Trophoblast cell (in vitro differentiated cells and primary cell): ENCODE results near the gene ARHGAP23.
"Not testable (repeated sequence)": the region's sequence is repeated elsewhere in the genome, so short reads cannot be mapped to it uniquely, and the experiment has no call there.

ENCODE experiments used
- DNase-seq, 2 donors: peaks; one replicate each; pipeline ENCODE4 v3.0.0-alpha.2; 2016
- H2AFZ ChIP-seq: 2 replicates; pipeline ENCODE4 v1.6.1; 2013; ENCODE audit warnings: low read length, moderate library complexity, mild to moderate bottlenecking; ENCODE audit not compliant: insufficient read depth, poor library complexity
- H2AK5ac ChIP-seq: 2 replicates; pipeline ENCODE4 v1.6.1; 2013; ENCODE audit warnings: mild to moderate bottlenecking, low read length
- H2BK120ac ChIP-seq: 2 replicates; pipeline ENCODE4 v1.6.1; 2013; ENCODE audit warnings: low read length, mild to moderate bottlenecking, moderate library complexity; ENCODE audit not compliant: insufficient read depth, poor library complexity
- H2BK12ac ChIP-seq: 2 replicates; pipeline ENCODE4 v1.6.1; 2013; ENCODE audit warnings: mild to moderate bottlenecking, low read length, moderate library complexity
- H2BK5ac ChIP-seq: 2 replicates; pipeline ENCODE4 v1.6.1; 2013; ENCODE audit warnings: low read length, low read depth, moderate library complexity, mild to moderate bottlenecking; ENCODE audit not compliant: poor library complexity
- H3K14ac ChIP-seq: 2 replicates; pipeline ENCODE4 v1.6.1; 2013; ENCODE audit warnings: mild to moderate bottlenecking, low read length
- H3K18ac ChIP-seq: 2 replicates; pipeline ENCODE4 v1.6.1; 2013; ENCODE audit warnings: mild to moderate bottlenecking, low read length
- H3K23ac ChIP-seq: 2 replicates; pipeline ENCODE4 v1.6.1; 2013; ENCODE audit warnings: low read length
- H3K27ac ChIP-seq: 2 replicates; pipeline ENCODE4 v1.5.1; 2013; ENCODE audit warnings: low read depth, mild to moderate bottlenecking, inconsistent platforms, low read length, moderate library complexity
- H3K27me3 ChIP-seq: 2 replicates; pipeline ENCODE4 v1.6.1; 2013; ENCODE audit warnings: inconsistent platforms, mild to moderate bottlenecking, low read length, moderate library complexity; ENCODE audit not compliant: insufficient read depth
- H3K36me3 ChIP-seq, 2 experiments: 1 replicate in 1 of 2; 2 replicates in 1 of 2; pipeline ENCODE4 v1.6.1; 2013; ENCODE audit warnings: low read length in 2 of 2, mild to moderate bottlenecking in 2 of 2, moderate library complexity in 1 of 2; ENCODE audit not compliant: insufficient read depth in 2 of 2, control insufficient read depth in 1 of 2
- H3K4ac ChIP-seq: 2 replicates; pipeline ENCODE4 v1.6.1; 2013; ENCODE audit warnings: low read depth, mild to moderate bottlenecking, low read length, moderate library complexity
- H3K4me1 ChIP-seq, 2 experiments: 1 replicate in 1 of 2; 2 replicates in 1 of 2; pipeline ENCODE4 v1.6.1; 2013; ENCODE audit warnings: low read length in 2 of 2, mild to moderate bottlenecking in 2 of 2, moderate library complexity in 1 of 2; ENCODE audit not compliant: insufficient read depth in 2 of 2, control insufficient read depth in 1 of 2
- H3K4me2 ChIP-seq: 2 replicates; pipeline ENCODE4 v1.6.1; 2013; ENCODE audit warnings: inconsistent platforms, mild to moderate bottlenecking, low read length, moderate library complexity
- H3K4me3 ChIP-seq: 2 replicates; pipeline ENCODE4 v1.5.1; 2013; ENCODE audit warnings: mild to moderate bottlenecking, low read depth, low read length, inconsistent platforms
- H3K79me1 ChIP-seq: one replicate; pipeline ENCODE4 v1.6.1; 2013; ENCODE audit warnings: low read length
- H3K79me2 ChIP-seq: 2 replicates; pipeline ENCODE4 v1.6.1; 2013; ENCODE audit warnings: low read length, mild to moderate bottlenecking; ENCODE audit not compliant: control insufficient read depth, insufficient read depth, poor library complexity
- H3K9ac ChIP-seq: 2 replicates; pipeline ENCODE4 v1.6.1; 2013; ENCODE audit warnings: mild to moderate bottlenecking, low read length
- H3K9me3 ChIP-seq: 2 replicates; pipeline ENCODE4 v1.6.1; 2013; ENCODE audit warnings: low read depth, mild to moderate bottlenecking, control low read depth, inconsistent platforms, low read length; ENCODE audit not compliant: insufficient read depth
- H4K12ac ChIP-seq: 2 replicates; pipeline ENCODE4 v1.6.1; 2013; ENCODE audit warnings: low read depth, mild to moderate bottlenecking, low read length, moderate library complexity
- H4K8ac ChIP-seq: 2 replicates; pipeline ENCODE4 v1.6.1; 2013; ENCODE audit warnings: low read depth, mild to moderate bottlenecking, low read length, moderate library complexity
- H4K91ac ChIP-seq: one replicate; pipeline ENCODE4 v1.6.1; 2013; ENCODE audit warnings: low read depth, mild to moderate bottlenecking, low read length, moderate library complexity
- WGBS: extraction: QIAGEN DNeasy Blood & Tissue Kit; methylation state at CpG from one replicate; pipeline ENCODE4 v1.1.7; 2013; ENCODE audit warnings: missing lambda C conversion rate; ENCODE audit not compliant: insufficient read length, insufficient coverage; ENCODE audit errors: extremely low coverage; 5-methylcytosine and 5-hydroxymethylcytosine counted together

The ARHGAP23 gene

DNA sequence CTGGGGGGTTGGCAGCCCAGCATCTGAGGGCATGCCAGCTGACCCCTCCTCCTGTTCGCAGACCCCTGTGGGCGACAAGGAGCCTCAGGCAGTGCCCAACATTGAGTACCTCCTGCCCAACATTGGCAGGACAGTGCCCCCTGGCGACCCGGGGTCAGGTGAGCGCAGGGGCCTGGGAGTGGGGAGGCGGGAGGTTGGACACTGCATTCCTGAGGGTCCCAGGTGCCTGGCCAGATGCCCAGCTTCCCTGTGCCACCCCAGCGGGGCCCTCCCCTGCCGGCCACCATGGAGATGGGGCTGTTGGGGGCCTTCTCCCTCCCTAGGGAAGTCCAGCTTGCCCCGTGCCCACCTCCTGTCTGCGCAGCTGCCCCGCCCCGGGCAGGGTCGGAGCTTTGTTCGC, 70.1 kb downstream of the ARHGAP23 start:
- Histone ChIP-seq H3K4me1 (no peaks in the 10 kb centered on the region), H3K4me2 (no peak overlapping the region), H2BK120ac (no peak overlapping the region), H3K79me2 (no peaks in the 10 kb centered on the region), H3K9ac (no peak overlapping the region), H2AK5ac (no peak overlapping the region), H3K9me3 (peaks cover 4% of the 10 kb centered on the region), H3K36me3 (peaks cover 25 to 26% of the 10 kb centered on the region in 2 experiments), H3K79me1 (no peaks in the 10 kb centered on the region), H4K8ac (no peak overlapping the region), H4K91ac (no peak overlapping the region), H4K12ac (no peak overlapping the region), H3K14ac (no peak overlapping the region), H3K27ac (no peak overlapping the region), H3K4ac (no peak overlapping the region), H3K27me3 (no peaks in the 10 kb centered on the region), H3K4me3 (no peak overlapping the region), H2BK12ac (no peak overlapping the region), H2AFZ (no peak overlapping the region), H3K23ac (no peak overlapping the region), H2BK5ac (no peak overlapping the region), H3K18ac (no peak overlapping the region)
- no peak for DNase-seq
- no CpG with 5 or more reads among the region's 14 CpGs for WGBS

GRCh38 chr17:38499230-38499629, 71.0 kb downstream of the ARHGAP23 start:
- H3K27me3 ChIP-seq = not testable (repeated sequence)

GRCh38 chr17:38501718-38502117, 73.5 kb downstream of the ARHGAP23 start:
- not testable (repeated sequence) for H4K91ac ChIP-seq, H2BK12ac ChIP-seq, H3K79me1 ChIP-seq, H4K12ac ChIP-seq, H3K4me1 ChIP-seq, H2BK120ac ChIP-seq, H3K27me3 ChIP-seq, H3K4ac ChIP-seq, DNase-seq, H3K14ac ChIP-seq, H3K9ac ChIP-seq, H2AK5ac ChIP-seq, H2BK5ac ChIP-seq, H3K18ac ChIP-seq, H3K9me3 ChIP-seq, H3K23ac ChIP-seq, H3K4me2 ChIP-seq, H3K79me2 ChIP-seq, H2AFZ ChIP-seq, H3K27ac ChIP-seq, H3K4me3 ChIP-seq, H4K8ac ChIP-seq
- peaks cover 19 to 24% of the 10 kb centered on the region in 2 experiments for H3K36me3 ChIP-seq
- no CpG with 5 or more reads among the region's 2 CpGs for WGBS

More at GRCh38 chr17:38499230-38499629, 71.0 kb downstream of the ARHGAP23 start:
- H2BK12ac ChIP-seq, DNase-seq, H4K12ac ChIP-seq, H3K4ac ChIP-seq, H2AK5ac ChIP-seq, H3K27ac ChIP-seq, H4K8ac ChIP-seq, H2BK120ac ChIP-seq, H3K23ac ChIP-seq, H3K4me2 ChIP-seq, H3K79me2 ChIP-seq, H2AFZ ChIP-seq, H4K91ac ChIP-seq, H3K9me3 ChIP-seq, H3K4me1 ChIP-seq, H3K79me1 ChIP-seq, H3K9ac ChIP-seq, H3K18ac ChIP-seq, H2BK5ac ChIP-seq, H3K14ac ChIP-seq, H3K4me3 ChIP-seq: not testable (repeated sequence)
- no CpG with 5 or more reads among the region's 10 CpGs for WGBS
- peaks cover 18 to 22% of the 10 kb centered on the region in 2 experiments for H3K36me3 ChIP-seq

DNA sequence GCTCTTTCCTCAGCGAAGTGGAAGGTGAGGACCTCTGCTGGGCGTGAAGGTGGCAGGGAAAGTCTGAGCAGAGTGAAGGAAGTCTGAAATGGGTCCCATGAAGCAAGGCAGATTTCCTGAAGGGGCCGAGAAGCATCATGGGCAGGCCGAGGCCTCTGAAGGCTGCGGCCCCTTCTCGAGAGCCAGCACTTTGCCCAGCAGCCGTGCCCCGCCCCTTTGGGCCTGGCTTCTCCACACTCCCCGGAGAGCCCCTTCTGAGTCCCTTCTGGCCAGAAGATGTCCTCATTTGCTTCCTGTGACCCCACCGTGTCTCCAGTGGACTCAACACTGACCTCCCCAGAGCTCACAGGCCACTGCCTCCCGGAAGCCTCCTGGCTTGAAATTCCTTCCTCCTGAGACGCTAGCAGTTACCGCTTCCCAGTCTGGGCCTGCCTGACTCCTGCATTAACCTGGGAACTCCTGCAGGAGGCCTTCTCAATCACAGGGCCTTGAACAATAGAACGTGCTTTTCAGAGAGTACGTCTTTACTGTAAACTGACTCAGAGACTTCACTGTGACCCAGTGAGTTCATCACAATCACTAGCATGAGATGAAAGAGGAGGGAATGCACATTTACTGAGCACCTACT, 75.1 kb downstream of the ARHGAP23 start:
- not testable (repeated sequence) for H3K4me2 ChIP-seq, H4K8ac ChIP-seq, H3K14ac ChIP-seq, H4K91ac ChIP-seq, H3K9me3 ChIP-seq, H3K4ac ChIP-seq, H3K9ac ChIP-seq, H3K4me1 ChIP-seq, H3K4me3 ChIP-seq, H3K79me1 ChIP-seq, H2AFZ ChIP-seq, H3K79me2 ChIP-seq, H3K27me3 ChIP-seq, H2BK120ac ChIP-seq, H2BK12ac ChIP-seq, H3K27ac ChIP-seq, H3K18ac ChIP-seq, H3K23ac ChIP-seq, H2AK5ac ChIP-seq, DNase-seq, H2BK5ac ChIP-seq, H4K12ac ChIP-seq
- peaks cover 12 to 17% of the 10 kb centered on the region in 2 experiments for H3K36me3 ChIP-seq
- WGBS = no CpG with 5 or more reads among the region's 15 CpGs
